ENCODE measurements around the gene MRPS25. TPM values are rescaled to one million over a fixed set of nuclear protein-coding genes. Genes with fewer than 3 reads are reported as not detected.
A peak's percentile ranks its signal among the peaks of the same experiment; 100 is the strongest.

The MRPS25 gene
- total RNA-seq: 10 to 100 TPM; 63.4 to 93.0 (median 89.8) TPM
- polyA plus RNA-seq: 125 TPM
- long read RNA-seq, donor 1, full-length matches to known transcripts: 125 of 146 reads
- long read RNA-seq, donor 1, partial matches to known transcripts: 1 of 146 reads
- long read RNA-seq, donor 1, other reads (novel, unspliced or antisense): 20 of 146 reads
- long read RNA-seq, donor 2, full-length matches to known transcripts: 71 of 74 reads
- long read RNA-seq, donor 2, partial matches to known transcripts: 0 of 74 reads
- long read RNA-seq, donor 2, other reads (novel, unspliced or antisense): 3 of 74 reads
- long read RNA-seq, donor 3, full-length matches to known transcripts: 190 of 219 reads
- long read RNA-seq, donor 3, partial matches to known transcripts: 2 of 219 reads
- long read RNA-seq, donor 3, other reads (novel, unspliced or antisense): 27 of 219 reads
- long read RNA-seq, donor 4, full-length matches to known transcripts: 76 of 83 reads
- long read RNA-seq, donor 4, partial matches to known transcripts: 0 of 83 reads
- long read RNA-seq, donor 4, other reads (novel, unspliced or antisense): 7 of 83 reads

- under 1% methylated on average over 69 of the region's 69 CpGs for WGBS
- peak; percentile 93 to 97 (median 96) for DNase-seq
- Histone ChIP-seq H3K4me1 (ENCODE audit: control insufficient read depth, insufficient read depth, low read length) (no peaks in the 10 kb centered on the region), H3K4me3 (ENCODE audit: low read length) (peak within 1 kb of the TSS; percentile 68), H3K27me3 (ENCODE audit: control insufficient read depth, insufficient read depth) (no peaks in the 10 kb centered on the region), H3K9me3 (ENCODE audit: control insufficient read depth, low read length) (no peaks in the 10 kb centered on the region), H3K27ac (ENCODE audit: low read length) (peak within 1 kb of the TSS; percentile 28)
- peak; percentile 98 for ATAC-seq
- intact Hi-C loops (cut with DNase I): no loop called here
Observed at GRCh38 chr3:15064835-15065549, at the start of gene MRPS25. MRPS25 (minus strand) TSS chr3:15065315; CDS start chr3:15065194, 121 bp downstream.

- H3K27ac ChIP-seq (ENCODE audit: low read length): no peak overlapping the region
- no peak overlapping the region for H3K4me3 ChIP-seq (ENCODE audit: low read length)
- no peaks in the 10 kb centered on the region for H3K4me1 ChIP-seq (ENCODE audit: control insufficient read depth, insufficient read depth, low read length)
- WGBS: 74% methylated on average over 3 of the region's 3 CpGs
- intact Hi-C loops (cut with DNase I): no loop called here
- no peak for ATAC-seq
- H3K9me3 ChIP-seq (ENCODE audit: control insufficient read depth, low read length): no peaks in the 10 kb centered on the region
- no peak for DNase-seq
- H3K27me3 ChIP-seq (ENCODE audit: control insufficient read depth, insufficient read depth): no peaks in the 10 kb centered on the region
Observed at GRCh38 chr3:15113884-15114283, 48.8 kb upstream of the MRPS25 start.

- Histone ChIP-seq H3K4me1 (ENCODE audit: control insufficient read depth, insufficient read depth, low read length) (no peaks in the 10 kb centered on the region), H3K9me3 (ENCODE audit: control insufficient read depth, low read length) (no peaks in the 10 kb centered on the region), H3K27ac (ENCODE audit: low read length) (no peak overlapping the region), H3K27me3 (ENCODE audit: control insufficient read depth, insufficient read depth) (no peaks in the 10 kb centered on the region), H3K4me3 (ENCODE audit: low read length) (no peak overlapping the region)
- DNase-seq (no peak), ATAC-seq (no peak)
- 55% methylated on average over 6 of the region's 6 CpGs for WGBS
- intact Hi-C loops (cut with DNase I): no loop called here
Observed at GRCh38 chr3:15113471-15113870, 48.4 kb upstream of the MRPS25 start.

GRCh38 chr3:15112011-15112410 is 46.9 kb upstream of the MRPS25 start:
- DNase-seq: no peak
- H3K27ac ChIP-seq (ENCODE audit: low read length): no peak overlapping the region
- no peaks in the 10 kb centered on the region for H3K4me1 ChIP-seq (ENCODE audit: control insufficient read depth, insufficient read depth, low read length)
- no peaks in the 10 kb centered on the region for H3K27me3 ChIP-seq (ENCODE audit: control insufficient read depth, insufficient read depth)
- no peak for ATAC-seq
- intact Hi-C loops (cut with DNase I): no loop called here
- H3K4me3 ChIP-seq (ENCODE audit: low read length): no peak overlapping the region
- H3K9me3 ChIP-seq (ENCODE audit: control insufficient read depth, low read length): no peaks in the 10 kb centered on the region
- WGBS: 41% methylated on average over 3 of the region's 3 CpGs

- WGBS: 65% methylated on average over 4 of the region's 4 CpGs
- Histone ChIP-seq H3K27me3 (ENCODE audit: control insufficient read depth, insufficient read depth) (no peaks in the 10 kb centered on the region), H3K27ac (ENCODE audit: low read length) (no peak overlapping the region), H3K4me1 (ENCODE audit: control insufficient read depth, insufficient read depth, low read length) (no peaks in the 10 kb centered on the region), H3K9me3 (ENCODE audit: control insufficient read depth, low read length) (no peaks in the 10 kb centered on the region), H3K4me3 (ENCODE audit: low read length) (no peak overlapping the region)
- DNase-seq (no peak), ATAC-seq (no peak)
- intact Hi-C loops (cut with DNase I): no loop called here
Observed at GRCh38 chr3:15110206-15110605, 45.1 kb upstream of the MRPS25 start.

GRCh38 chr3:15108869-15109268 is 43.8 kb upstream of the MRPS25 start:
- Histone ChIP-seq H3K4me3 (ENCODE audit: low read length) (no peak overlapping the region), H3K9me3 (ENCODE audit: control insufficient read depth, low read length) (no peaks in the 10 kb centered on the region), H3K27me3 (ENCODE audit: control insufficient read depth, insufficient read depth) (no peaks in the 10 kb centered on the region), H3K27ac (ENCODE audit: low read length) (no peak overlapping the region), H3K4me1 (ENCODE audit: control insufficient read depth, insufficient read depth, low read length) (no peaks in the 10 kb centered on the region)
- ATAC-seq: no peak
- intact Hi-C loops (cut with DNase I): no loop called here
- no peak for DNase-seq
- 82% methylated on average over 4 of the region's 4 CpGs for WGBS

GRCh38 chr3:15108082-15108545 is 43.0 kb upstream of the MRPS25 start:
- ATAC-seq (peak; percentile 79 to 85), DNase-seq (peak; percentile 74 to 88 (median 79))
- intact Hi-C loops (cut with DNase I): no loop called here
- Histone ChIP-seq H3K4me3 (ENCODE audit: low read length) (no peak overlapping the region), H3K4me1 (ENCODE audit: control insufficient read depth, insufficient read depth, low read length) (no peaks in the 10 kb centered on the region), H3K27ac (ENCODE audit: low read length) (no peak overlapping the region), H3K27me3 (ENCODE audit: control insufficient read depth, insufficient read depth) (no peaks in the 10 kb centered on the region), H3K9me3 (ENCODE audit: control insufficient read depth, low read length) (no peaks in the 10 kb centered on the region)
- WGBS: 12% methylated on average over 11 of the region's 11 CpGs

- Histone ChIP-seq H3K27ac (ENCODE audit: low read length) (no peak overlapping the region), H3K9me3 (ENCODE audit: control insufficient read depth, low read length) (no peaks in the 10 kb centered on the region), H3K4me1 (ENCODE audit: control insufficient read depth, insufficient read depth, low read length) (no peaks in the 10 kb centered on the region), H3K4me3 (ENCODE audit: low read length) (no peak overlapping the region), H3K27me3 (ENCODE audit: control insufficient read depth, insufficient read depth) (no peaks in the 10 kb centered on the region)
- WGBS: 72% methylated on average over 16 of the region's 16 CpGs
- ATAC-seq (no peak), DNase-seq (no peak)
- intact Hi-C loops (cut with DNase I): no loop called here
Observed at GRCh38 chr3:15107075-15107947, 42.2 kb upstream of the MRPS25 start.

GRCh38 chr3:15102836-15103235 is 37.7 kb upstream of the MRPS25 start:
- no peaks in the 10 kb centered on the region for H3K27me3 ChIP-seq (ENCODE audit: control insufficient read depth, insufficient read depth)
- ATAC-seq: peak; percentile 40
- no peaks in the 10 kb centered on the region for H3K9me3 ChIP-seq (ENCODE audit: control insufficient read depth, low read length)
- intact Hi-C loops (cut with DNase I): no loop called here
- peak overlapping the region; percentile 95 for H3K27ac ChIP-seq (ENCODE audit: low read length)
- DNase-seq: no peak
- 56% methylated on average over 3 of the region's 3 CpGs for WGBS
- peaks cover 2% of the 10 kb centered on the region for H3K4me1 ChIP-seq (ENCODE audit: control insufficient read depth, insufficient read depth, low read length)
- H3K4me3 ChIP-seq (ENCODE audit: low read length): no peak overlapping the region

- H3K27me3 ChIP-seq (ENCODE audit: control insufficient read depth, insufficient read depth): no peaks in the 10 kb centered on the region
- WGBS: 25% methylated on average over 4 of the region's 4 CpGs
- no peak overlapping the region for H3K4me3 ChIP-seq (ENCODE audit: low read length)
- peaks cover 5% of the 10 kb centered on the region for H3K4me1 ChIP-seq (ENCODE audit: control insufficient read depth, insufficient read depth, low read length)
- H3K9me3 ChIP-seq (ENCODE audit: control insufficient read depth, low read length): no peaks in the 10 kb centered on the region
- peak overlapping the region; percentile 84 for H3K27ac ChIP-seq (ENCODE audit: low read length)
- DNase-seq (peak; percentile 75 to 90 (median 85)), ATAC-seq (peak; percentile 77 to 88)
- intact Hi-C loops (cut with DNase I): no loop called here
Observed at GRCh38 chr3:15102256-15102655, 37.1 kb upstream of the MRPS25 start.

All from right cardiac atrium (tissue), 5 donors.